OCI-LY7 (cell line): ENCODE data around the gene MYH3. TPM values are rescaled to one million over a fixed set of nuclear protein-coding genes. Genes with fewer than 3 reads are reported as not detected.

Source experiments
- BruUV-seq: library from RNA; stranded (reverse); fragments of 400-500 nt; replicated peaks from 2 replicates; lab custom pipeline; 2021; lab: Mats Ljungman, UMichigan
- CTCF ChIA-PET: fragments of 300-600 bp; sonication (Branson Sonifier 250); formaldehyde crosslinking; loops from one replicate; lab custom pipeline; 2022; ENCODE audit warnings: antibody characterized with exemption; ENCODE audit not compliant: unreplicated experiment; lab: Charles Lee
- POLR2A ChIA-PET: fragments of 300-600 bp; sonication (Branson Sonifier 250); formaldehyde crosslinking; loops from one replicate; lab custom pipeline; 2022; ENCODE audit warnings: antibody characterized with exemption; lab: Charles Lee
- DNase-seq: peaks from one replicate; pipeline ENCODE4 v3.0.0-alpha.2; 2015; ENCODE audit warnings: low spot score
- H2AFZ ChIP-seq: fragments of 200-600 bp; sonication (generic), shearing (Covaris generic); 2 replicates; pipeline ENCODE4 v1.6.1; 2014; ENCODE audit warnings: mild to moderate bottlenecking, antibody characterized with exemption, low read length, moderate library complexity
- H3K27ac ChIP-seq: fragments of 200-600 bp; sonication (generic); 2 replicates; pipeline ENCODE4 v1.5.1; 2014; ENCODE audit warnings: mixed run types, low read depth, mild to moderate bottlenecking, moderate library complexity, low read length, inconsistent platforms; ENCODE audit not compliant: poor library complexity, severe bottlenecking
- H3K36me3 ChIP-seq: fragments of 200-600 bp; sonication (generic); 2 replicates; pipeline ENCODE4 v1.6.1; 2014; ENCODE audit warnings: mild to moderate bottlenecking, antibody characterized with exemption, low read length, moderate library complexity, mixed read lengths; ENCODE audit not compliant: insufficient read depth
- H3K4me1 ChIP-seq: fragments of 200-600 bp; sonication (generic); 2 replicates; pipeline ENCODE4 v1.5.1; 2014; ENCODE audit warnings: mild to moderate bottlenecking, low read length; ENCODE audit not compliant: insufficient read depth, poor library complexity, severe bottlenecking
- H3K4me2 ChIP-seq: fragments of 200-600 bp; sonication (generic); 2 replicates; pipeline ENCODE4 v1.6.1; 2014; ENCODE audit warnings: mild to moderate bottlenecking, low read length
- H3K4me3 ChIP-seq: fragments of 200-600 bp; sonication (generic); 2 replicates; pipeline ENCODE4 v1.5.1; 2014; ENCODE audit warnings: mild to moderate bottlenecking, low read depth, low read length; ENCODE audit not compliant: poor library complexity, severe bottlenecking
- H3K79me2 ChIP-seq: fragments of 200-600 bp; sonication (generic); 2 replicates; pipeline ENCODE4 v1.6.1; 2016; ENCODE audit warnings: low read depth, mild to moderate bottlenecking, low read length, moderate library complexity, mixed read lengths; ENCODE audit not compliant: insufficient read depth
- H3K9me2 ChIP-seq: fragments of 200-600 bp; sonication (generic); 2 replicates; pipeline ENCODE4 v1.6.1; 2016; ENCODE audit warnings: mild to moderate bottlenecking, low read length, mixed read lengths; ENCODE audit not compliant: insufficient read depth
- H3K9me3 ChIP-seq: fragments of 200-600 bp; sonication (generic); 2 replicates; pipeline ENCODE4 v1.6.1; 2014; ENCODE audit warnings: mild to moderate bottlenecking, mixed run types, low read length, mixed read lengths
- H4K20me1 ChIP-seq: fragments of 200-600 bp; sonication (generic); 2 replicates; pipeline ENCODE4 v1.6.1; 2014; ENCODE audit warnings: mild to moderate bottlenecking, antibody characterized with exemption, low read length, moderate library complexity, mixed read lengths; ENCODE audit not compliant: insufficient read depth
- CTCF ChIP-seq: fragments of 200-600 bp; sonication (generic); conservative IDR thresholded peaks from 2 replicates; pipeline ENCODE4 v1.5.1; 2014; ENCODE audit warnings: mild to moderate bottlenecking, antibody characterized with exemption, low read length, moderate library complexity, mixed read lengths
- EZH2phosphoT487 ChIP-seq: fragments of 200-600 bp; sonication (generic); IDR thresholded peaks from 2 replicates; pipeline ENCODE4 v1.6.1; 2018; ENCODE audit warnings: low read depth, borderline replicate concordance, mild to moderate bottlenecking, mixed run types, antibody characterized with exemption, low read length, moderate library complexity, mixed read lengths
- intact Hi-C: fragments of 100-400 bp; cut with micrococcal nuclease; formaldehyde crosslinking; loops from one replicate; pipeline ENCODE4 v1.10.0; 2022; ENCODE audit not compliant: unreplicated experiment
- total RNA-seq, 2 experiments: library from RNA; depleted of rRNA in 1 of 2; stranded (reverse); fragments of >200 nt in 1 of 2; shearing (Covaris generic) in 1 of 2; gene quantifications; 2 replicates each; pipeline ENCODE4 v1.2.3, GENCODE V29; 2014 to 2022

Gene MYH3
- total RNA-seq, 2 experiments from 2014 or later: 4.2 to 5.9 TPM

DNA sequence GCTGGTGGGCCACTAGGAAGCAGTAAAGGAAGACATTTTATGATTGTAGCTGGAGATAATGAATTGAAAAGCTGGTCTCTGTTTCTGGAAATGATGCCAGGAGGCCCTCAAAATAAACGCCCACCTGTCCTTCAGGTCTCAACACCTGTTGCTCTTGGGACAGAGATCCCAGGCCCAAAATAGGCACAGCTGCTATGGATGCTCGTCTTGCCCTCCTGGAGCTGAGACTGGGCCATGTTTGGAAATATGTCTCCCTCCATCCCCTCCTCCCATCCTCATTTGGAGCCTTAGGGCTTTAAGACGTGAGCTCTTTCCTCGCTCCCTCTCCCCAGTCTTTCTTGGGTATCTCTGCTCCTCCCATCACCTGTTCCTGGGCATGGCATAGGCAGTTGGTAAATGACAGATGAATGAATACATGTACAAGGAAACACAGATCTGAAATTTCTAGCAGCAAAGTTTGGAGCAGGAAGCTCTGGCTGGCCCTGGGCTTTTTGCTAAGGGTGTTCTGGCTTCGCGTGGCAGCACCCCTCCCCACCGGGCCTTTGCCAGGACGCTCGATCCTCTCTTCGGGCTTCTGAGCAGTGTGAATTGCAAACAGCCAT, 33.3 kb downstream of the MYH3 start:
- Histone ChIP-seq H3K4me2 (no peak overlapping the region), H3K36me3 (no peaks in the 10 kb centered on the region), H3K79me2 (no peaks in the 10 kb centered on the region), H3K27ac (no peak overlapping the region), H2AFZ (no peak overlapping the region), H4K20me1 (no peaks in the 10 kb centered on the region), H3K4me3 (no peak overlapping the region), H3K4me1 (peaks cover 10% of the 10 kb centered on the region), H3K9me2 (no peaks in the 10 kb centered on the region), H3K9me3 (no peaks in the 10 kb centered on the region)
- ChIA-PET CTCF (no interaction called here), POLR2A (interaction anchor here (0.9 kb wide), 1 partner anchor 163 kb away, joined by 3 read pairs; no protein-coding TSS in a partner anchor)
- intact Hi-C loops: no loop called here
- no peak for DNase-seq
- BruUV-seq: no TSS peak
- no peak for TF ChIP-seq EZH2phosphoT487
- TF ChIP-seq CTCF: no peak

DNA sequence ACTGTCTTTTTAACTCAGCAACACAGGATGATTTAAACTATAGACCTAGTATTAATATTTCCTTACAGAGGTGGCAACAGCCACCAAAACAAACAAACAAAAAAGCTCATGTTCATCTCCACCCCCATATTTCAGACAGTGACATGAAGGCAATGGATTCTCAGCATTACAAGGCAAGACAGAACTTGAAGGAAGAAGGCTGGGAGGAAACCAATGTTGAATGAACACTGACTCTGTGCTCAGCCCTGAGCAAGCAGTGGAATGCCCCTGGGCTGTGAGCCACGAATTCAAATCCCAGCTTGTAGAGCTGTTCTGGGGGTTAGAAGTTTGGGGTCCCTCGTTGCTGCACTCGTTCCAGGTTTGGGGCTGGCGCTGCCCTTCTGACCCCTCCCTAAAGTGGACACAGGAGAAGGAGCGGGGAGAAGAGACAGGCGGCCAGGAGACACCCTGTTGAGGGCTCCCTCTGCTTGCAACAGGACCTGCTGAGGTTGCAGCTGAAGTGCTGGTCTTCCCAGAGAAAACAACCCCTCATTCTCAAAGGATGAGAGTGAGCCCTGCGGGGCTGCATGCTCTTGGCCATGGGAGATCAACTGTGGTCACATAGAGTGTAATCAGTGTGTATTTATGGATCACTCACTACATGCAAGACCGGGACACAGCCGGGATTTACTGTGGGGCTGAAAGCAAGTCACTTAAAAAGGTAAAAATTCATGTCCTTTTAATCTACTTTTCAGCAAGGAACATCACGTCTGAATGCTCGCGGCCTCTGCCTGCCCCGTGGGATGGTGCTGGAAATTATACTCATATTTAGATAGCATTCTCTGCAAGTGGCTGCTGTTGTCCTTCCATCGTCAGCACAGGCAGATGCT, 34.3 kb downstream of the MYH3 start:
- Histone ChIP-seq H3K4me1 (peaks cover 10% of the 10 kb centered on the region), H3K36me3 (no peaks in the 10 kb centered on the region), H3K79me2 (no peaks in the 10 kb centered on the region), H3K9me3 (no peaks in the 10 kb centered on the region), H3K27ac (no peak overlapping the region), H2AFZ (peak overlapping the region; percentile 91), H3K4me3 (no peak overlapping the region), H3K4me2 (peak overlapping the region; percentile 41; the same call in 1 of the 2 replicates), H3K9me2 (no peaks in the 10 kb centered on the region), H4K20me1 (no peaks in the 10 kb centered on the region)
- ChIA-PET POLR2A (no interaction called here), CTCF (interaction anchor here (0.8 kb wide), 1 partner anchor 8 kb away, joined by 6 read pairs; no protein-coding TSS in a partner anchor)
- no peak for TF ChIP-seq EZH2phosphoT487
- TF ChIP-seq CTCF: no peak
- no TSS peak for BruUV-seq
- no peak for DNase-seq
- intact Hi-C loops: no loop called here
